ENCODE results near the gene CCNQ.

Gene CCNQ
- long read RNA-seq, partial matches to known transcripts: 0 of 1 reads
- long read RNA-seq, other reads (novel, unspliced or antisense): 0 of 1 reads

DNA sequence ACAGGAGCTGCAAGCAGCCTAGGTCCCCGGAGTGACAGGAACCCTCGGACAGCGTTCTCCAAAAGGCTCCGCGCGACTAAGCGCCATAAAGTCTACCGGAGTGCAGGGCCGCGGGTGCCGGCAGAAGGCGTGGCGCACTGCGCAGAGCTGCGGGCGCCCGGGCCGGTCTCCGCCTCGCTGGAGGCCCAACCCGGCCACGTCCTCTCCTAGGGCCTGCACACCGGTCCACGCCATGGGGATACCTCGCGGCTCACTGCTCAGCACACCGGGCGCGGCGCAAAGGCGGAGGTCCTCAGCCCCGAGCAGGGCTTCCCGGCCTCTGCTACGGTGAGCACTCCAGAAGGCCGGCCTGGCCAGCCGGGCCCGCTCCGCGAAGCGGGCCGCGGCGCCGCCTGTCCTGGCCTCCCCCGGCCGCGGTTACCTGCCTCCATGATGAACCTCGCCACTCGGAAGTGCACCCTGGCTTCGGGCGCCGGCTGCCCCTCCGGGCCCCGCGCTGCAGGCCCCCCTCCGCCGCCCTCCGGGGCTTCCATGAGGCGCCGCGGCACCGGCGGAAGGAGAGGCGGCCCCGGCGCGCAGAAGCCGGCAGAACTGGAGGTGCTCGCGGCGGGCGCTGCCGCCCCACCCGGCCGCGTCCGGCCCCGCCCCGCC lies at the start of gene CCNQ:
Gene CCNQ, minus strand, starts transcription at position 599 of the 651 bp plus-strand sequence. Its CDS starts 66 bp downstream, at position 533.
- Histone ChIP-seq H3K27ac (replicated peaks) (peak within 1 kb of the TSS; percentile 78), H3K4me3 (replicated peaks; ENCODE audit: insufficient read depth, low read length) (peak within 1 kb of the TSS; percentile 64), H3K27me3 (ENCODE audit: insufficient read depth, poor library complexity, severe bottlenecking) (no peaks in the 10 kb centered on the region)
- TF ChIP-seq, protein P1, sequence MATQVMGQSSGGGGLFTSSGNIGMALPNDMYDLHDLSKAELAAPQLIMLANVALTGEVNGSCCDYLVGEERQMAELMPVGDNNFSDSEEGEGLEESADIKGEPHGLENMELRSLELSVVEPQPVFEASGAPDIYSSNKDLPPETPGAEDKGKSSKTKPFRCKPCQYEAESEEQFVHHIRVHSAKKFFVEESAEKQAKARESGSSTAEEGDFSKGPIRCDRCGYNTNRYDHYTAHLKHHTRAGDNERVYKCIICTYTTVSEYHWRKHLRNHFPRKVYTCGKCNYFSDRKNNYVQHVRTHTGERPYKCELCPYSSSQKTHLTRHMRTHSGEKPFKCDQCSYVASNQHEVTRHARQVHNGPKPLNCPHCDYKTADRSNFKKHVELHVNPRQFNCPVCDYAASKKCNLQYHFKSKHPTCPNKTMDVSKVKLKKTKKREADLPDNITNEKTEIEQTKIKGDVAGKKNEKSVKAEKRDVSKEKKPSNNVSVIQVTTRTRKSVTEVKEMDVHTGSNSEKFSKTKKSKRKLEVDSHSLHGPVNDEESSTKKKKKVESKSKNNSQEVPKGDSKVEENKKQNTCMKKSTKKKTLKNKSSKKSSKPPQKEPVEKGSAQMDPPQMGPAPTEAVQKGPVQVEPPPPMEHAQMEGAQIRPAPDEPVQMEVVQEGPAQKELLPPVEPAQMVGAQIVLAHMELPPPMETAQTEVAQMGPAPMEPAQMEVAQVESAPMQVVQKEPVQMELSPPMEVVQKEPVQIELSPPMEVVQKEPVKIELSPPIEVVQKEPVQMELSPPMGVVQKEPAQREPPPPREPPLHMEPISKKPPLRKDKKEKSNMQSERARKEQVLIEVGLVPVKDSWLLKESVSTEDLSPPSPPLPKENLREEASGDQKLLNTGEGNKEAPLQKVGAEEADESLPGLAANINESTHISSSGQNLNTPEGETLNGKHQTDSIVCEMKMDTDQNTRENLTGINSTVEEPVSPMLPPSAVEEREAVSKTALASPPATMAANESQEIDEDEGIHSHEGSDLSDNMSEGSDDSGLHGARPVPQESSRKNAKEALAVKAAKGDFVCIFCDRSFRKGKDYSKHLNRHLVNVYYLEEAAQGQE (IDR thresholded peaks at IDR 0.05; ENCODE audit: insufficient replicate concordance, low read depth): no peak
- TF ChIP-seq POLR2AphosphoS5 (IDR thresholded peaks at IDR 0.05; ENCODE audit: low read depth): no peak
- no peak for TF ChIP-seq GABPA (IDR thresholded peaks at IDR 0.05; ENCODE audit: low read depth)
- no peak for TF ChIP-seq SPI1 (IDR thresholded peaks at IDR 0.05; ENCODE audit: borderline replicate concordance, low read depth)
- TF ChIP-seq, protein P2, sequence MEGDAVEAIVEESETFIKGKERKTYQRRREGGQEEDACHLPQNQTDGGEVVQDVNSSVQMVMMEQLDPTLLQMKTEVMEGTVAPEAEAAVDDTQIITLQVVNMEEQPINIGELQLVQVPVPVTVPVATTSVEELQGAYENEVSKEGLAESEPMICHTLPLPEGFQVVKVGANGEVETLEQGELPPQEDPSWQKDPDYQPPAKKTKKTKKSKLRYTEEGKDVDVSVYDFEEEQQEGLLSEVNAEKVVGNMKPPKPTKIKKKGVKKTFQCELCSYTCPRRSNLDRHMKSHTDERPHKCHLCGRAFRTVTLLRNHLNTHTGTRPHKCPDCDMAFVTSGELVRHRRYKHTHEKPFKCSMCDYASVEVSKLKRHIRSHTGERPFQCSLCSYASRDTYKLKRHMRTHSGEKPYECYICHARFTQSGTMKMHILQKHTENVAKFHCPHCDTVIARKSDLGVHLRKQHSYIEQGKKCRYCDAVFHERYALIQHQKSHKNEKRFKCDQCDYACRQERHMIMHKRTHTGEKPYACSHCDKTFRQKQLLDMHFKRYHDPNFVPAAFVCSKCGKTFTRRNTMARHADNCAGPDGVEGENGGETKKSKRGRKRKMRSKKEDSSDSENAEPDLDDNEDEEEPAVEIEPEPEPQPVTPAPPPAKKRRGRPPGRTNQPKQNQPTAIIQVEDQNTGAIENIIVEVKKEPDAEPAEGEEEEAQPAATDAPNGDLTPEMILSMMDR (IDR thresholded peaks at IDR 0.05; ENCODE audit: insufficient read depth, low read length): no peak
- DNase-seq (ENCODE audit: low read depth in 1 of 2, low spot score in 1 of 2): peak in 1 of 2 experiments; percentile 9

DNA sequence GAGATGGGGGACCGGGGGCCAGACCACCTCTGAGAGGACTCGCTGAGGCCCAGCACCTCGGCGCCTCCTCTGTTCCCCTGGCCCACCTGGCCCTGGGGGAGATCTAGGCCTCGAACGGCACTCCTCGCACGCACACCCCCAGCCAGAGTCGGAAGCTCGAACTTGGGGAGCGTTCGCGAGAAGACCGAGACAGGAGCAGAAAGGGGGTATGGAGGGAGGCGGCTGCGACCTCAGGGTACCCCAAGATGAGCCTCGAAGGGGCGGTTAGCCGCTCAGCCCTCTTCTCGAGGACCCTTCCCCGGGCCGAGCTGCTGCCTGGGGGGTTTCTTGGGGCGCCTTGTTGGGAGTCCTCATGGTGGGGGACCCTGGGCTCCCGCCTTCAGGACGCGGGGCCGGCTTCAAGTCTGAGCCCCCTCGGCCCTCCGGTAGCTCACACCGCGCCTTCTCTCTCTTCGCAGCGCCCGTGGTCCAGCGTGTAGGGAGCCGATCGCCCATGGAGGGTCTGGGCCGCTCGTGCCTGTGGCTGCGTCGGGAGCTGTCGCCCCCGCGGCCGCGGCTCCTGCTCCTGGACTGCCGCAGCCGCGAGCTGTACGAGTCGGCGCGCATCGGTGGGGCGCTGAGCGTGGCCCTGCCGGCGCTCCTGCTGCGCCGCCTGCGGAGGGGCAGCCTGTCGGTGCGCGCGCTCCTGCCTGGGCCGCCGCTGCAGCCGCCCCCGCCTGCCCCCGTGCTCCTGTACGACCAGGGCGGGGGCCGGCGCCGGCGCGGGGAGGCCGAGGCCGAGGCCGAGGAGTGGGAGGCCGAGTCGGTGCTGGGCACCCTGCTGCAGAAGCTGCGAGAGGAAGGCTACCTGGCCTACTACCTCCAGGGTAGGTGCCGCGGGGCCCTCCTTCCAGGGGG lies 48.8 kb upstream of the CCNQ start:
- TF ChIP-seq POLR2AphosphoS5 (IDR thresholded peaks at IDR 0.05; ENCODE audit: low read depth): no peak
- TF ChIP-seq SPI1 (IDR thresholded peaks at IDR 0.05; ENCODE audit: borderline replicate concordance, low read depth): no peak
- TF ChIP-seq, protein P1 (IDR thresholded peaks at IDR 0.05; ENCODE audit: insufficient replicate concordance, low read depth): no peak
- TF ChIP-seq, protein P2 (IDR thresholded peaks at IDR 0.05; ENCODE audit: insufficient read depth, low read length): no peak
- TF ChIP-seq GABPA (IDR thresholded peaks at IDR 0.05; ENCODE audit: low read depth): no peak
- Histone ChIP-seq H3K27me3 (ENCODE audit: insufficient read depth, poor library complexity, severe bottlenecking) (peaks cover 34% of the 10 kb centered on the region), H3K27ac (replicated peaks) (no peak overlapping the region), H3K4me3 (replicated peaks; ENCODE audit: insufficient read depth, low read length) (no peak overlapping the region)
- no peak for DNase-seq (ENCODE audit: low read depth in 1 of 2, low spot score in 1 of 2)

GRCh38 chrX:153646620-153647373 lies 47.9 kb upstream of the CCNQ start, which contains the start of gene DUSP9:
TSS of gene DUSP9 (plus strand) at chrX:153647203. CDS start at chrX:153647954, 751 bp downstream.
- DNase-seq (ENCODE audit: low read depth in 1 of 2, low spot score in 1 of 2): peak in 1 of 2 experiments; percentile 41

More at GRCh38 chrX:153646620-153647373, 47.9 kb upstream of the CCNQ start, which contains the start of gene DUSP9:
- no peak within 1 kb of the TSS for H3K4me3 ChIP-seq (replicated peaks; ENCODE audit: insufficient read depth, low read length)
- H3K27ac ChIP-seq (replicated peaks): no peak within 1 kb of the TSS
- TF ChIP-seq POLR2AphosphoS5 (IDR thresholded peaks at IDR 0.05; ENCODE audit: low read depth): no peak
- TF ChIP-seq, protein P2 (IDR thresholded peaks at IDR 0.05; ENCODE audit: insufficient read depth, low read length): no peak
- TF ChIP-seq GABPA (IDR thresholded peaks at IDR 0.05; ENCODE audit: low read depth): no peak
- TF ChIP-seq SPI1 (IDR thresholded peaks at IDR 0.05; ENCODE audit: borderline replicate concordance, low read depth): no peak
- TF ChIP-seq, protein P1 (IDR thresholded peaks at IDR 0.05; ENCODE audit: insufficient replicate concordance, low read depth): no peak
- peaks cover 37% of the 10 kb centered on the region for H3K27me3 ChIP-seq (ENCODE audit: insufficient read depth, poor library complexity, severe bottlenecking)
